GM06990 (cell line): ENCODE results near the gene ELAVL1.

Experiments used
- DNase-seq: peaks from one replicate; pipeline ENCODE4 v3.0.0-alpha.2; 2011; ENCODE audit not compliant: insufficient read length; ENCODE audit errors: extremely low read depth
- H3K27me3 ChIP-seq: replicated peaks from 2 replicates; pipeline ENCODE4 v1.6.0; 2011; ENCODE audit warnings: low read length; ENCODE audit not compliant: control insufficient read depth, insufficient read depth
- H3K36me3 ChIP-seq: 2 replicates; pipeline ENCODE4 v1.5.1; 2011; ENCODE audit warnings: low read length; ENCODE audit not compliant: control insufficient read depth, insufficient read depth
- H3K4me3 ChIP-seq: replicated peaks from 2 replicates; pipeline ENCODE4 v1.5.1; 2011; ENCODE audit warnings: low read depth, mild to moderate bottlenecking, control low read depth, low read length
- TF ChIP-seq, protein P1 (sequence below): IDR thresholded peaks from 2 replicates; pipeline ENCODE4 v1.5.1; 2011; ENCODE audit warnings: low read length, control low read depth, mild to moderate bottlenecking, inconsistent platforms; ENCODE audit not compliant: insufficient read depth, poor library complexity, severe bottlenecking

ELAVL1 gene

DNA sequence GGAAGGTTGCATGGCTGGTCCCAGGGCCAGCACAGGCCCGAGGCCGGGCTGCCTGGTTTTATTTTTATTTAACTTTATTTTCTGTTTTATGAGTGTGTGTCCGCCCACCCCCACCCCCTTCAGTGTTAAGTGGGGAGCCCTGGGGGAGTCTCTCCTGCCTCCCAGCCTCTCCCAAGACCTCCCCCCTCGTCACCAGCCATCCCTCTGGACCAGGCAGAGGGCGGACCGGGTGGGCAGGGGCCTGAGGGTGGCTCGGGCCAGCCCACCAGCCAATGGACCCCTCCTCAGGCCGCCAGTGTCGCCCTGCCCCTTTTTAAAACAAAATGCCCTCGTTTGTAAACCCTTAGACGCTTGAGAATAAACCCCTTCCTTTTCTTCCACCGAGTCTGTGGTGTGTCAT is 91.3 kb downstream of the ELAVL1 start:
- Histone ChIP-seq H3K36me3 (peaks cover 8% of the 10 kb centered on the region), H3K27me3 (no peaks in the 10 kb centered on the region; the same call in none of the 2 replicates), H3K4me3 (no peak overlapping the region)
- DNase-seq, result no peak
- TF ChIP-seq, protein P1, sequence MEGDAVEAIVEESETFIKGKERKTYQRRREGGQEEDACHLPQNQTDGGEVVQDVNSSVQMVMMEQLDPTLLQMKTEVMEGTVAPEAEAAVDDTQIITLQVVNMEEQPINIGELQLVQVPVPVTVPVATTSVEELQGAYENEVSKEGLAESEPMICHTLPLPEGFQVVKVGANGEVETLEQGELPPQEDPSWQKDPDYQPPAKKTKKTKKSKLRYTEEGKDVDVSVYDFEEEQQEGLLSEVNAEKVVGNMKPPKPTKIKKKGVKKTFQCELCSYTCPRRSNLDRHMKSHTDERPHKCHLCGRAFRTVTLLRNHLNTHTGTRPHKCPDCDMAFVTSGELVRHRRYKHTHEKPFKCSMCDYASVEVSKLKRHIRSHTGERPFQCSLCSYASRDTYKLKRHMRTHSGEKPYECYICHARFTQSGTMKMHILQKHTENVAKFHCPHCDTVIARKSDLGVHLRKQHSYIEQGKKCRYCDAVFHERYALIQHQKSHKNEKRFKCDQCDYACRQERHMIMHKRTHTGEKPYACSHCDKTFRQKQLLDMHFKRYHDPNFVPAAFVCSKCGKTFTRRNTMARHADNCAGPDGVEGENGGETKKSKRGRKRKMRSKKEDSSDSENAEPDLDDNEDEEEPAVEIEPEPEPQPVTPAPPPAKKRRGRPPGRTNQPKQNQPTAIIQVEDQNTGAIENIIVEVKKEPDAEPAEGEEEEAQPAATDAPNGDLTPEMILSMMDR, result no peak

DNA sequence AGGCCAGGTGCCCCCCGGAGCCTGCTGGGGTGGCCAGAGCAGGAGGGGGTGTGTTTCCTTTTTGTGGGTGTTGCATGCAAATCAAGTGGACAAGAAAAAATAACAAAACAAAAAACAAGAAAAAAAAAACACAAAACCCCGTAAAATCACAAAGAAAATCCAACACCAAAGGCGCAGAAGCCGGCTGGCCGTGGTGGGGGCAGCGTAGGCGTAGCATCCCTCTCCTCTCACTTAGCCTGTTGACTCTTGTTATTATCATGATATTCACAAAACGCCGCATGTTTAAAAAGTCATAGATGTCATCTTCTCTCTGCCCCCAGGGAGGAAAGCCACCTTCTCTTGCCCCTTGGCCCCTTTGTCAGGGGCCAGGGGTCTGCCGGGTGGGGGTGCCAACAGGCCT is 91.8 kb downstream of the ELAVL1 start:
- H3K27me3 ChIP-seq, result no peaks in the 10 kb centered on the region; the same call in none of the 2 replicates
- no peak for DNase-seq
- TF ChIP-seq, protein P1, result no peak
- peaks cover 8% of the 10 kb centered on the region for H3K36me3 ChIP-seq
- no peak overlapping the region for H3K4me3 ChIP-seq

DNA sequence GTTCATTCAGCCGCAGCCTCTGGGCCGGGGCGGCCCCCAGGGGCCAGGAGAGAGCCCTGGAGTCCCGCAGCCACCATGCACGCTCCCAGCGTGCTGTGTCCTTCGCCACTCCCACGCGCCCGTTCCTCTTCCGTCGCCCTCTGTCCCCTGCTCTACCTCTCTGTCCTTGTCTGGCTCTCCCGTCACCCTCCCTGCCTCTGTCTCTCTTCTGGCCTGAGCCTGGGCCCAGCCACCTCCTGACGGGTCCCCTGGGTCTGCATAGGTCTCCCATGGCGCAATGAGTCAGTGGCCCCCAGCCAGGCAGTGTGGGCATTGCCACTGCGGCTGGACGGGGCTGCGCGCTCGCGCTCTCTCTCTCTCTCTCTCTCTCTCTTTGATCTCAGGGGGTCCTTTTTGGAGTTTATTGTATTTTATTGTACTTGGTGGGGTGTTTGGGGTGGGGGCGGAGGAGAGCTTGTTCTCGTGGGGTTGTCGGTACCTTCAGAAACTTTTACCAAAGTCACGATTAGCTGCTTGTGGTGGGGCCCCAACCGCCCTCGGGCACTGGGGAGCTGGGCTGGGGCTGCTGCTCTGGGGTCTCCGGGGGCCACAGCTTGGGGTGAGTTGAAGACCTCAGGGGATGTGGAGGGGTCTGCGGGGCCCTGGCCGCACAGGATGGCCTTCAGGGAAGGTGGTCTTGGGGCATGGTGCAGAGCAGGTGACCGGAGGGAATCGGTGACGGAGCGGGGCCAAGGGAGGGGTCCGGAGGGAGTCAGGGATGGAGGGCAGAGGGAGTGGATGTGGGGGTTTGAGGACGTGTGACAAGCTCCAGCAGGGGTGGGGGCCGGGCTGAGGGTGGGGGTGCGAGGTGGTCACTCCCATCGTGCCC is 92.5 kb downstream of the ELAVL1 start:
- H3K36me3 ChIP-seq, result peaks cover 8% of the 10 kb centered on the region
- H3K27me3 ChIP-seq, result no peaks in the 10 kb centered on the region; the same call in none of the 2 replicates
- H3K4me3 ChIP-seq, result no peak overlapping the region
- no peak for DNase-seq
- TF ChIP-seq, protein P1, result no peak

DNA sequence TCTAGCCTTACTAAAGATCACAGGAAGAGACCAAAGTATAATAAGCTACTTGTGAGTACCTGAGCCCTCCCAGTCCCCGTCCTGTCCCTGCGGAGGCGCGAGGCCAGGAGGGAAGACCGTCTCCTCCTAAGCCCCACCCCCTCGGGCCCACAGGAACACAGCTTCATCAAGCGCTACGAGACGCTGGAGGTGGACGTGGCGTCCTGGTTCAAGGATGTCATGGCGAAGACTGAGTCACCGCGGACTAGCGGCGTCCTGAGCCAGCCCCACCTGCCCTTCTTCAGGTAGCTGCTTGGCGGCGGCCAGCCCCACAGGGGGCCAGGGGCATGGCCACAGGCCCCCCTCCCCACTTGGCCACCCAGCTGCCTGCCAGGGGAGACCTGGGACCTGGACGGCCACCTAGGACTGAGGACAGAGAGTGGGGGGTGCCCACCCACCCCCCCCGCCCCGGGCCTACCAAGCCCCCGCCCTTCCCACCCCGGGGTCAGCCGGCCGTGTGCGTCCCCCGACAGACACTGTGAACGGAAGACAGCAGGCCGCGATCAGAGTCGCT is 93.2 kb downstream of the ELAVL1 start:
- TF ChIP-seq, protein P1, result no peak
- Histone ChIP-seq H3K27me3 (no peaks in the 10 kb centered on the region; the same call in none of the 2 replicates), H3K4me3 (no peak overlapping the region), H3K36me3 (peaks cover 8% of the 10 kb centered on the region)
- no peak for DNase-seq

DNA sequence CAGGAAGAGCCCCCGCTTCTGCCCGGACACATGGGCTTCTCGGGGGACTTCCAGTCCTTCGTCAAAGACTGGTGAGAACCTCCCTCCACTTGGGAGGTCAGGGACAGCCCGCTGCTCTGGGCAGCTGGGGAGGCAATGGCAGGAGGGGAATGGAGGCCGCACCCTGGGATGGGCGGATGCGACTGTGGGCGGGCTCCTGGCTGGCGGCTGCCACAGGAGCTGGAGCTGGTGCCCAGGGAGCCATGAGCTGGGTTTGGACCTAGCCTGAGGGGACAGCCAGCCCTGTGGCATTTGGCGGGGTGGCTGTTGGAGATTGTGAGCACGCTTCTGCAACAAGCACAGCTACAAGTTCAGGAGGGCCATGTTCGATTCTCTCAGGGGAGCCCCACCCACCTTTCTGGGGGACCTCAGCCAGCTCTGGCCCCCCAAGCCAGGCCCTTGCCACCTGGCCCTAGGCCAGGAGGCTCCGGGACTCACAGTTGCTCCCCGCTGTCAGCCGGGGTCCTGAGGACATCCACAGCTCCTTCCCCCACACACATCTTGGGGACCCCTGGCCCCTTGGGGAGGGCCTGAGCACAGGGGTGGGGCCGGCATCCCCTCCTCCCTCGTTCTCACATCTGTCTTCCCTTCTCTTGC is 93.8 kb downstream of the ELAVL1 start:
- TF ChIP-seq, protein P1, result no peak
- no peak for DNase-seq
- Histone ChIP-seq H3K27me3 (no peaks in the 10 kb centered on the region; the same call in none of the 2 replicates), H3K4me3 (no peak overlapping the region), H3K36me3 (peaks cover 8% of the 10 kb centered on the region)
